Caki2 (cell line): ENCODE measurements around the gene SLC12A7. TPM values are rescaled to one million over a fixed set of nuclear protein-coding genes. Genes with fewer than 3 reads are reported as not detected.
A peak's percentile ranks its signal among the peaks of the same experiment; 100 is the strongest.

ENCODE experiments used
- DNase-seq: peaks from one replicate; pipeline ENCODE4 v3.0.0-alpha.2; 2015; ENCODE audit warnings: low read depth
- in situ Hi-C: cut with HindIII; loops from 2 replicates; pipeline ENCODE4 v1.10.0; 2016; ENCODE audit warnings: low sequenced_read_pairs, low pct_unique_long_range_greater_than_20kb, mixed read lengths
- total RNA-seq: library from RNA; depleted of rRNA; stranded (reverse); fragments of >200 nt; shearing (Covaris generic); gene quantifications from 2 replicates; pipeline ENCODE4 v1.2.3, GENCODE V29; 2014; ENCODE audit warnings: low replicate concordance

The SLC12A7 gene
- total RNA-seq, 1 experiment from 2014 or later, result 45.8 TPM

DNA sequence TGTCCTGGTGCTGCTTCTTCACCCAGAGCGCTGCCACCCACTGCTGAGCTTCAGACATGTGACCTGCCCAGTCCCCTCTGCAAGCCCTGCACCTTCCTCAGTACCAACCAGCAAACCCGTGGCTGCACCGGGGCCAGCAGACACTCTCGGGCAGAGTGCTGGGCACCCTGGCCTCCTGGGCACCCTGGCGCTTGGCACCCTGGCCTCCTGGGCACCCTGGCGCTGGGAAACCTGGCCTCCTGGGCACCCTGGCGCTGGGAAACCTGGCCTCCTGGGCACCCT, 31.7 kb upstream of the SLC12A7 start:
- in situ Hi-C loops, result no loop called here
- DNase-seq, result no peak

DNA sequence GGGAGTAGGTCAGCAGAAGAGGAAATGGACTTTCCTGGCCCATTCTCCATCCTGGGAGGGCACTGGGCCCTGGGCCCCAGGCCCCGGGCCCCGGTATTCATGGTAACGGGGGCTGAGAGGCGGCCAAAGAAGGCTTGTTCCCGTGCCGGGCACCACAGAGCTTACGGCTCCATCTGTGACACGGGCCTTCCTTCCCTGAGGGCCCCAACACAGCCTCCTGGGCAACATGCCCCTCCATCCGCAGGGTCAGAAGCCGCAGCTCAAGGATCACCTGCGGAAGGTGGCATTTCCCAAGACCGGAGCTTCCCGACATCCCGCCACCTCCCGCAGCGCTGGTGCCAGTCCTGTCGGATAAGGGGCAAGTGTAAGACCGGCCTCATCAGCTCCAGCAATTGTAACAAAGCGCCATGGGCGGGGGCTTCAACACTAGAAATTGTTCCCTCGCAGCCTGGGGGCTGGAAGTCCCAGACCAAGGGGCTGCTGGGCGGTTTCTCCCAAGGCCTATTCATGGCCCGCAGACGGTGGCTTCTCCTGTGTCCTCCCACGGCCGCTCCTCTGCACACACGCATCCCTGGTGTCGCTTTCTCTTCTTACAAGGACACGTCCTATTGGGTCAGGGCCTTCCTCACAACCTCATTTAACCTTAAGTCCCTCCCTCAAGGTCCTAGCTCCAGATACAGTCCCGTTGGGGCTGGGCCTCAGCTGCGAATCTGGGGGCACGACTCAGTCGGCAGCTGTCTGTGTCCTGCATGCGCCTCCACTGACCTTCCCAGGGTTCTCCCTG, 31.2 kb upstream of the SLC12A7 start:
- no peak for DNase-seq
- in situ Hi-C loops, result no loop called here

DNA sequence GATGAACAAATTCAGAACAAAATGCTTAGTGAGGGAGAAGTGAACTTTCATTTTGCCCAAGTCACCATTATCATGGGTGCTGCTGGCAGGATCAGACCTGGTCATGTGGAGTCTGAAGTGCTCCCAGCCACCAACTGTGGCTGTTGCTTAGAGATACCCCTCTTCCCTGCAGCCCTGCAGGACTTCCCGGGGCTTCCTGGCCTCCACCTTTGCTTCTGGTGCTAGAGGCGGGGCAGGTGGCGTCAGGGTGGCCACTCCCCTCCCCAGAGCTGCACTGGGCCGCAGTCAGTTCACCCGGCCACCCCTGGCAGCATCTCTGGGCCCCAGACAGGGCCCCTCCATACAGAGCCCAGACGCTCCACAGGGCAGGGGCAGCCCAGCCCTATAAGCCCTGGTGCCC, 30.0 kb upstream of the SLC12A7 start:
- no peak for DNase-seq
- in situ Hi-C loops, result no loop called here

DNA sequence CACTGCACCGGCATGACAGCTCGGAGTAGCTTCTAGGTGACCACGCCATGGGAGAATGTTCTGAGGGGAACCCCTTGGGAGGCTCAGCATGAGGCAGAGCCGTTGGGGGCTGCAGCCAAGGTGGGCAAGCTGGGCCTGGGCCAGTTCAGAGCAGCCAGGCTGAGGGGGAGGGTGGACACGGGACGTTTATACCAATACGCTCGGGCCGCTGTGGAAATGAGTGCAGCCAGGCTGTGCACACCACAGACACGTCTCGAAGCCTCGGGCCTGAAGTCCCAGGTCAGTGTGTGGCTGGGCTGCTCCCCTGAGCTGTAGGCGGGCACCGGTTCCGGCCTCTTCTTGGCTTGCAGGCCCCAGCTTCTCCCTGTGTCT, 28.9 kb upstream of the SLC12A7 start:
- DNase-seq, result no peak
- in situ Hi-C loops, result no loop called here

DNA sequence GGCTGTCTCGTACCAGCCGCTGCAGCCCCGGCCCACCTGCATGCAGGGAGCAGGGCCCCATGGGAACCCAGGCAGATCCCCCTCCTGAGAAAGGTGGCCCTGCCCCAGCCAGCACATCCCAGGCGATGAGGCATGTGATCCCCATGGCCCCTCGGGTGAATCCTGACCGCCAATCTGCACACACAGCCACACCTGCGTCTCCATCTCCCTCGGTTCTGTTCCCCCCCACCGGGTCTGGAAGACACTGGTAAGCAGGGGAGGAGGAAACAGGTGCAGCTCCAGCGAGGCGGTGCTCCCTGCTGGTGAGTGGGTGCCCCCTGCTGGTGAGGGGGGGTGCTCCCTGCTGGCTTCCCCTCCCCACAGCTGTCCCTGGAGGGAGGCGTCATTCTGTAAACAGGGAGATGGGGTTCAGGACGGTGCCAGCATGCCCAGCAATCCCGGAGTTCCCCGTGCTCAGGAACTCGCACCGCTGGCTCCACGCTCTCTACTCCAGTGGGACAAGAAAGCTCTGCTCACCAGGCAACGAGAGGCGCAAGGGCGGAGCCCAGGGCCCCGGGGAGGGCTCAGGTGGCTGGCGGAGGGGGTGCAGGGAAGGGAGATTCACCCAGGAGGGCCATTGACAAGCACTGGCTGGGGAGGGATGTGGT, 28.4 kb upstream of the SLC12A7 start:
- peak; percentile 64 for DNase-seq
- in situ Hi-C loops, result no loop called here

DNA sequence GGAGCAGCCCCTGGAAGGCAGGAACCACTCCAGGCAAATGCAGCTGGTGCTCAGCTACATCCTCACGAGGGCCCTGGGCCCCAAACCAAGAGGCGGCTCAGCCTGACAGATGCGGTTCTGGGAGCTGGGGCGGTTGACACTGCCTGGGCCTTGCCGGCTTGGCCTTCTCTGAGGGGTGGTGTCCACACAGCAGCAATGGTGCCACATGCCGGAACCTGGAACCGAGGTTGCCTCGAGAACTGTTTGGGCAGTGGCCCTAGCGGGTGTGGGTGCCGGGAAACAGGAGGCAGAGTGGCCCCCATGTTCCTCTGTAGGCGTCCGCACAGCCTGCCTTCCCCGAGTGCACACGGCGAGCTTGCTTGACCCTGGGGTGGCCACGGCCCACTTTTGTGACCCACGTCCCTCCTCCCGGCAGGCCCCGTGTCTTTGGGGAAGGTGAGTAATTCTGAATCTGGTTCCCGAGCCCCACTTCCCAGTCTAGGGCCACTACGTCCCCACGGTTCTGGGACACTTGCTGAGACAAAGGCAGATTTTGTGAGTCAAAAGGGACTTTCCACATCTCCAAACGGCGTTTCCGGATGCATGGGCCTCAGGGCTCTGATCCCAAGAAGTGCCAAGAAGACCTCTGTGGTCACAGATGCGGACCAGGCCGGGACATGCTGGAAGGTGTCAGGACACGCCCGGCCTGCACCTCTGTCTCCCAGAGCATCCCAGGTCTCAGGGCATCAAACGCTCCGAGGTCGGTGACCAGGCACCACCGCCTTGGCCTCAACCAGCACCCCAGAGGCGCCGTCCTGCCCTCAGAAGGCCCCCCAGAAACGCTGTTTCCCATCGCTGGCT, 27.7 kb upstream of the SLC12A7 start:
- in situ Hi-C loops, result no loop called here

DNA sequence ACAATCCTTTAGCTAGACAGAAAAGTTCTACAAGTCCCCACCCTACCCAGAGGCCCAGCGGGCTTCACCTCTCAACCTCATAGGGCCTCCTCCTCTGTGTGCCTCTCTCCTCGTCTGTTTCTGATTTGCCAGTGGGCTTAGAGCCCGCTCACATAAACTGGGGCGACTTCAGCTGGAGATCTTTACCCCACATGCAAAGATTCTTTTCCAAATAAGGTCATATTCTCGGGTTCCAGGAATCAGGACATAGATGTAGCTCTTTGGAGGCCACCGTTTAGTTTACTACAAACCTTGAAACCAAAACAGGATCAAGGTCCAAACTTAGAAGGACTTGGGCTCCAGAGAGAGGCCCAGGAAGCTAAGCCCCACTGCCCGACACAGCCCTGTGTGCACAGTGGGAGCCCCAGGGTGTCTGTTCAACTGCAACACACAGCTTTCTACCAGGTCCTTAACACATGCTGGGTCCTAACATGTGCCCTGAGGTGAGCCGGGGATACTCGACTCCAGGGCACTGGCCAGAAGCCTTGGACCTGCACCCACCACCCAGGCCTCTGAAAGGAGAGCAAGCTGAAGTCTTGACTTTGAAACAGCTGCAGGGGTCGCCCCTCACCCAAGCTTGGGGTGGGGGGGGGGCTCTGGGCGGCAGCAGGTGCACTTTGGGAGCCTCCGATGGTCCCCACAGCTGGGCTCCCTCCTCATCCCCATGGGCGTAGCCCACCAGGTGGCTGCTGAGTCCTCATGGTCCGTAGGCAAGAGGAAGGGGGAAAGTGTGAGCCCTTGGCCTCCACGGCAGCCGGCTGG, 26.8 kb upstream of the SLC12A7 start:
- no peak for DNase-seq
- in situ Hi-C loops, result no loop called here

More for the DNA sequence above, 27.7 kb upstream of the SLC12A7 start:
- DNase-seq, result peak; percentile 28

DNA sequence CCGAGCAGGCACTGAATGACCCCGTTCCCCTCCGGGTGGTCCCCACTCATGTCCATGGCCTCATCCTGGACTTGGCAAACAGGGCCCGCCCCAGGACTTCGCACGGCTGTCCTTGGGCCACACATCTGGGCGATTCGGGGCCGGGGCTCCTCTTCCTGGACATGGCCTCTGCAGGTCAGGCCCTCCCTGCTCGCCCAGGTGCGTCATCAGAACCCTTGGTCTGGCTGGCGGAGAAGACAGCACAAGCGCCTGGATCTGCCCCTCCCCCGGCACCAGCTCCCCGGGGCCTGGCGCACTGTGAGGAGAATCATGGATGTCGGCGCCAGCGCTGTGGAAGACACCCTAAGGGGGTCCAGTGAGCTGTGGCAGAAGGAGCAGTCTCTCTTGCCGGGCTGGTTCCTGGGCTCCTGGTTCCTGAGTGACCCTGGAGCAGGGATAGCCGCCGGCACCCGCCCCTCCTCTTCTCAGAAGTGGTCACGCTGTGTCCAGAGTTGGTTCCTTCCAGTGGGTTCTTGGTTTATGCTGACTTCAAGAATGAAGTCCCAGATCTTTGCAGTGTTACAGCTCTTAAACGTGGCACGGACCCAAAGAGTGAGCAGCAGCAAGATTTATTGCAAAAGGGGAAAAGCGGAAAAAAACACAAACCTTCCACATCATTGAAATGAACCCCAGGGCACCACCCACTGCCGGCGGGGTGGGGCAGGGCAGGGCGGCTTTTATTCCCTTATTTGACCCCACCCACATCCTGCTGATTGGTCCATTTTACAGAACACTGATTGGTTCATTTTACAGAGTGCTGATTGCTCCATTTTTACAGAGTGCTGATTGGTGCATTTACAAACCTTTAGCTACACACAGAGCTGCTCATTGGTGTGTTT, 25.9 kb upstream of the SLC12A7 start:
- DNase-seq, result peak; percentile 38
- in situ Hi-C loops, result no loop called here

DNA sequence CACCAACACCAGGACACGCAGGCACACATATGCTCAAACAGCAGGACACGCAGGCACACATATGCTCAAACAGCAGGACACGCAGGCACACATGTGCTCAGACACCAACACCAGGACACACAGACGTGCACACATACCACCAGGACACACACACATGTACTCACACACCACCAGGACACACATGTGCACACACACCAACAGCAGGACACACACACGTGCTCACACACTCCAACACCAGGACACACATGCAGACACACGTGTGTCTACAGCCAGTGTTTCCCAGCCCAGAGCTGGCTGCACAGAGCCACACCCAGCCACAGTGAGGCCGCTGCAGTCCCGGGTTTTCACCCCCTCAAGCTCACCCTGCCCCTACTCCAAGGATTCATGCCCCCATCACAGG, 25.0 kb upstream of the SLC12A7 start:
- DNase-seq, result no peak
- in situ Hi-C loops, result no loop called here

DNA sequence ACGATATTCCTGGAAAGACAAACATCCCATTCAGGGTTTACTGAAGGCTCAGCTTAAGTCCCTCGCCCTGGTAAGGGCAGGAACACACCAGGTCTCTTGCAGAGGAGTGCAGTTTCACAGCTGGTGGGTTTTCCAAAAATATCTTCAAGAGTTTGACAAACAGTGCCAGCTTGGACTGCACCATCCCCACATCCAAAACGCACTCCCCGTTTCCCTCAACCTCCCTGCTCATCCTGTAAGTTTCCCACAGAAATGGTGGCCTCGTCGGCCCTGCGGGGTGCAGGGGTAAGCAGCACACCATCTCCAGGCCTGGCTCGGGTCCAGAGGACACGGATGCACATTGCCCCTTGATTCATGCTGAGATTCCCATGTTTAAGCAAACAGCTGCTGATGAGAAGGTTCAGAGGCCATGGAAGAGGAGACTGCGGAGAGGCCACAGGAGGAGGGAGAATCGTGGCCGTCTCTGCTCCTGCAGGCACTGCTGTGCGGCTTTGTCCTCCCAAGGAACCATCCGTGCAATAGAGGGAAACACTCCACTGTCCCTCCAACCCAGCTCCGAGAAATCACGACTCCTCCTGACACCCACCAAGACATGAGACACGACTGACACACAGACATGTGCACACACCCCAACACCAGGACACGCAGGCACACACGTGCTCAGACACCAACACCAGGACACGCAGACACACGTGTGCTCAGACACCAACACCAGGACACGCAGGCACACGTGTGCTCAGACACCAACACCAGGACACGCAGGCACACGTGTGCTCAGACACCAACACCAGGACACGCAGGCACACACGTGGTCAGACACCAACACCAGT, 24.0 kb upstream of the SLC12A7 start:
- no peak for DNase-seq
- in situ Hi-C loops, result no loop called here

DNA sequence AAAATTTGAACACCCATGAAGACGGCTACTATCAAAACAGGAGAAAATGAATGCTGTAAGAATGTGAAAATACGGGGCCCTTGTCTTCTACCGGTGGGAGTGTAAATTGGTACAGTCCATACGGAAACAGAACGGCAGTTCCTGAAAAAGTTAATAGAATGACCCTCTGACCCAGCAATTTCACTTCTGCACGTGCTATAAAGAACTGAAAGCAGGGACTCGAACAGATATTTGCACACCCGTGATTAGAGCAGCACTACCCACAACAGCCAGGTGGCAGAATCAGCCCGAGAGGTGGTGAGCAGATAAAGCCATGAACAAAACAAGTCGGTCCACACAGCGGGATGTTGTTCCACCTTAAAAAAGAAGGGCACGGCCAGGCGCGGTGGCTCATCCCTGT, 22.6 kb upstream of the SLC12A7 start:
- DNase-seq, result no peak
- in situ Hi-C loops, result no loop called here

DNA sequence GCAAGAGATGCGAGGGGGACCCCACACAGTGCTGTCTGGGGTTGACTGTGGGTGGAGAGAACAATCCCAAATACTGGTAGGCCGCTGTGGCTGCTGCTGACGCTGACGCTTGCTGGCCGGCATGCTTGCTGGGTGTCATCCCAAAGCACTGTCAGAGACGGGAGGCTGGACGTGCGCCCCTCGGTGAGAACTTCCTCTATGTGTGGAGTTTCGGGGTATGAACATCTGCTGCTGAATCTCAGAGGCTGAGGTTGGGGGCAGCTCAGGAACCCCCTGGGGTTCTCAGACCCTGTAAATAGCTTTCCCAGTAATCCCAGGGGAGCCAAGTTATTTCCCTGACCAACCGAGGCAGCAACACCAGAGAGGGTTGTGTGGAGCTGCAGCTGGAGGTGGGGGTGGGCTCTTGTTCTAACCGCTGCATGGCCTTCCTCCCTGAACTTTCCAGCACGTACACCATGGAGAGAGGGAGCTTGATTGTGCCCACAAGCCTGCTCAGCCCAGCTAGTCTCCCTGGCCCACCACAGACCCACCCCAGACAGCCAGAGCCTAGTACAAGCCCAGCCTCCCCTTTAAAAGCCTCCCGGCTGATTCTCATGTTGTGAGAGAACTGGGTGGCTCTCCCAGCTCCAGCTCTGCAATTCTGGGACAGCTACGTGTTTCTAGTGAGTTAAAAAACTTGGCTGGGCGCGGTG, 21.8 kb upstream of the SLC12A7 start:
- in situ Hi-C loops, result no loop called here
- no peak for DNase-seq

DNA sequence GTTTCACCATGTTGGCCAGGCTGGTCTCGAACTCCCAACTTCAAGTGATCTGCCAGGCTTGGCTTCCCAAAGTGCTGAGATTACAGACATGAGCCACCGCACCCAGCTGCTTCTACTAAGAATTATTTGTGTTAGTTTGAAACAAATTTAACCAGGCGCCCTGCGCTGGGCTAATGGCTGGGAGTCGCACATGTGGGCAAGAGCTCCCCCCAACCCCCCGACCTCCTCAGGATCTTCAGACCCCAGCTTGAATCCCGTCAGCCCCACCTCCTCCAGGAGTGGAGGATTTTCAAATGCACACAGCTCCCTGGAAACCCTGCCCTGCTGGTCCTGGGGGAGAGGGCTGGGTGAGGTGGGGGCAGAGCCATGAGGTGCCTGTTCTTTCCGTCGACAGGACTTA, 21.2 kb upstream of the SLC12A7 start:
- in situ Hi-C loops, result no loop called here
- DNase-seq, result no peak

DNA sequence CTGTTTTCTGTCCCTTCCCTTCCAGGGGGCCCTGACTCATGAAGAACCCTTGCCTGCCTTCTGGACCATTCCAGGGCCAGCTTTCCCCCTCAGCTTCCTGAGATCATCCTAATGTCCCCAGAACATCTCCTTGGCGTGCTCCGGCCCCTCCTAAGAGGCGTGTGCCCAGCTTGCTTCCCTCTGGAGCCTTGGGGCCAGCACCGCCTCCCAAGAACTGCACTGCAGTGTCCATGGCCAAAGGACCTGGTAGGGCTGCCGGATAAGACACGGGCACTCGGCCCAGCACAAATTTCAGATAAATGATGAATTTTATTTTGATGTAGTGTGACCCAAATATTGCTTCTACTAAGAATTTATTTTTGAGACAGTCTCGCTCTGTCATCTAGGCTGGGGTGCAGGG, 20.7 kb upstream of the SLC12A7 start:
- no peak for DNase-seq
- in situ Hi-C loops, result no loop called here

DNA sequence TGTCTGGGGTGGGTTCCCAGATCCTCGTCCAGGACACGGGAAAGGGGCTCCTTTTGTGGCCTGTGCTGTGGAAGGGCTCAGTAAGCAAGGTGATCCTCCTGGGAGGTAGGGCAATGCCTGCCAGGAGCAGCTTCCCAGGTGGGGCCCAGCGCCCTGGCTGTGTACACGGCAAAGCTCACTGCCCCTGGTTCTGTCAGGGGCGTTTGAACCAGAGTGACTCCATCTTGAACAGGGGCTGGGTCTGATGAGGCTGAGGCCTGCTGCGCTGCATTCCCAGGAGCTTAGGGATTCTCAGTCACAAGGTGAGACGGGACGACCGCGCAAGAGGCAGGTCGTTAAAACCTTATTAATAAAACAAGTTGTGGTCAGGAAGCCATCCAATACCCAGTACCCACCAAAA, 19.9 kb upstream of the SLC12A7 start:
- DNase-seq, result no peak
- in situ Hi-C loops, result no loop called here

DNA sequence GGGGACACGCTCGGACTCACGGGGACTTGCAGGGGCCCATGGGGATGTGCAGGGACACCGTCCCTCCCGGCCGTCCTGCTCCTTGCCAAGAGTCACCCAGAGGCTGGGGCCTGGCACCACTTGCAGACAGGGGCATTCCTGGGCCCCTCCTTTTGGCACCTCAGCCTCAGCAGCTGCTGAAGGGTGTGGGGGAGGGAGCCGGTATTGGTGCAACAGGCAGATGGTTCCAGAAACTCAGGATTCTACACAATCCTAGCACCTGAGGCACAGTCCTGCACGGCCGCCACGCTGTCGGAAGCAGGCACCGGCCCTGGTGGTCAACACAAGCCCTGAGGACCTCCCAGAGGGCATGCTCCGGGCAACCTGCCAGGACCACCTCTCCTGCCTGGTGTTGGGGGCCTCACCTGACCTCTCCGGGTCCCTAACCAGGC, 19.3 kb upstream of the SLC12A7 start:
- in situ Hi-C loops, result no loop called here
- DNase-seq, result no peak
